Upper lobe of left lung (tissue), 6 donors: ENCODE data around the gene PLEKHM2. TPM values are rescaled to one million over a fixed set of nuclear protein-coding genes. Genes with fewer than 3 reads are reported as not detected.

Experiments
- ATAC-seq, 2 donors: fragments of 200-7000 bp; cut with Tn5 transposase; one replicate each; pipeline ENCODE4 v1.9.1; 2022; ENCODE audit warnings: mild to moderate bottlenecking in 2 of 2, moderate library complexity in 2 of 2; ENCODE audit not compliant: low FRiP score in 2 of 2
- DNase-seq, 2 donors: peaks; one replicate each; pipeline ENCODE4 v3.0.0-alpha.2; 2019 to 2020
- H3K27ac ChIP-seq, 4 donors: fragments of 200-600 bp; sonication (generic); one replicate each; pipeline ENCODE4 v1.5.1; 2016 to 2019
- H3K27me3 ChIP-seq, 4 donors: fragments of 200-600 bp; sonication (generic); one replicate each; pipeline ENCODE4 v1.5.1; 2017 to 2019
- H3K36me3 ChIP-seq, 4 donors: fragments of 200-600 bp; sonication (generic); one replicate each; pipeline ENCODE4 v1.5.1; 2016 to 2019
- H3K4me1 ChIP-seq, 4 donors: fragments of 200-600 bp; sonication (generic); one replicate each; pipeline ENCODE4 v1.5.1; 2018 to 2019
- H3K4me3 ChIP-seq, 4 donors: fragments of 200-600 bp; sonication (generic); one replicate each; pipeline ENCODE4 v1.5.1; 2017 to 2019; ENCODE audit warnings: mild to moderate bottlenecking in 2 of 4, moderate library complexity in 1 of 4
- H3K9me3 ChIP-seq, 4 donors: fragments of 200-600 bp; sonication (generic); one replicate each; pipeline ENCODE4 v1.5.1; 2018 to 2019
- CTCF ChIP-seq, 6 experiments: fragments of 450-650 bp in 4 of 6; fragments of 200-600 bp in 2 of 6; sonication (generic) in 2 of 6; IDR thresholded peaks; one replicate each; pipeline ENCODE4 v1.5.1; 2016 to 2019; ENCODE audit warnings: antibody characterized with exemption in 6 of 6
- EP300 ChIP-seq, 4 donors: sonication (generic); formaldehyde crosslinking; IDR thresholded peaks; one replicate each; pipeline ENCODE4 v1.5.1; 2017; ENCODE audit warnings: antibody characterized with exemption in 4 of 4, control low read depth in 2 of 4
- POLR2A ChIP-seq, 4 donors: fragments of 450-650 bp; IDR thresholded peaks; one replicate each; pipeline ENCODE4 v1.5.1; 2016 to 2017; ENCODE audit warnings: antibody characterized with exemption in 4 of 4, mild to moderate bottlenecking in 2 of 4
- POLR2AphosphoS5 ChIP-seq, 2 donors: sonication (generic); formaldehyde crosslinking; IDR thresholded peaks; one replicate each; pipeline ENCODE4 v1.5.1; 2017; ENCODE audit warnings: antibody characterized with exemption in 2 of 2
- WGBS, 2 donors: methylation state at CpG; one replicate each; pipeline ENCODE4 v1.1.5; 2017 to 2018; 5-methylcytosine and 5-hydroxymethylcytosine counted together
- small RNA-seq, 4 donors: library from RNA; depleted of rRNA; stranded (forward); fragments of <200 nt; gene quantifications; one replicate each; pipeline ENCODE3, GENCODE V24; 2016
- total RNA-seq, 6 donors: library from RNA; depleted of rRNA in 4 of 6; stranded (reverse); fragments of >200 nt in 4 of 6; gene quantifications; one replicate each; pipeline versions ENCODE4 v1.1.0 to v1.2.1, GENCODE V29; 2016 to 2021
- donor health status: DM: no; HTN: no; CAD: no; lungs with moderate emphysema.
- donor health status: DM: no; HTN: yes; CAD: no; lungs with severe emphysema.

The PLEKHM2 gene
- total RNA-seq, 6 donors from 2014 or later = 50.3 to 120 (median 83.3) TPM

- 67 to 73% methylated on average over 4 to 6 of the region's 6 CpGs for WGBS, 2 donors
- Histone ChIP-seq H3K4me3 (no peak overlapping the region), H3K27me3 (no peaks in the 10 kb centered on the region), H3K36me3 (peaks cover 0 to 36% (median 7%) of the 10 kb centered on the region in 4 donors), H3K9me3 (no peaks in the 10 kb centered on the region), H3K27ac (no peak overlapping the region), H3K4me1 (no peaks in the 10 kb centered on the region)
- no peak for TF ChIP-seq POLR2AphosphoS5 (IDR thresholded peaks at IDR 0.05)
- no peak for TF ChIP-seq EP300 (IDR thresholded peaks at IDR 0.05)
- no peak for TF ChIP-seq CTCF (IDR thresholded peaks at IDR 0.05)
- TF ChIP-seq POLR2A (IDR thresholded peaks at IDR 0.05) = no peak
- ATAC-seq = no peak
- DNase-seq = no peak
These were observed 87.9 kb downstream of the PLEKHM2 start for GRCh38 chr1:15771836-15772515.

- no peak overlapping the region for H3K4me3 ChIP-seq
- no peaks in the 10 kb centered on the region for H3K9me3 ChIP-seq
- no peaks in the 10 kb centered on the region for H3K4me1 ChIP-seq
- H3K27me3 ChIP-seq = no peaks in the 10 kb centered on the region
- DNase-seq = no peak
- no peak overlapping the region for H3K27ac ChIP-seq
- peaks cover 0 to 38% (median 3%) of the 10 kb centered on the region in 4 donors for H3K36me3 ChIP-seq
- no peak for ATAC-seq
- TF ChIP-seq CTCF (IDR thresholded peaks at IDR 0.05) (no peak), POLR2AphosphoS5 (IDR thresholded peaks at IDR 0.05) (no peak), POLR2A (IDR thresholded peaks at IDR 0.05) (no peak), EP300 (IDR thresholded peaks at IDR 0.05) (no peak)
- WGBS, 2 donors = 100% methylated on average over 2 of the region's 2 CpGs
These were observed 91.6 kb downstream of the PLEKHM2 start for GRCh38 chr1:15775706-15776105.

- Histone ChIP-seq H3K9me3 (no peaks in the 10 kb centered on the region), H3K36me3 (peaks cover 0 to 33% (median 3%) of the 10 kb centered on the region in 4 donors), H3K4me1 (no peaks in the 10 kb centered on the region), H3K27me3 (no peaks in the 10 kb centered on the region), H3K27ac (no peak overlapping the region), H3K4me3 (no peak overlapping the region)
- DNase-seq (no peak), ATAC-seq (no peak)
- WGBS, 2 donors = 88 to 95% methylated on average over 7 of the region's 7 CpGs
- TF ChIP-seq POLR2AphosphoS5 (IDR thresholded peaks at IDR 0.05) = no peak
- no peak for TF ChIP-seq POLR2A (IDR thresholded peaks at IDR 0.05)
- no peak for TF ChIP-seq EP300 (IDR thresholded peaks at IDR 0.05)
- TF ChIP-seq CTCF (IDR thresholded peaks at IDR 0.05) = no peak
These were observed 94.0 kb downstream of the PLEKHM2 start for GRCh38 chr1:15777909-15778707.

Small RNAs within 50 kb of the gene (small RNA-seq; reads per million reads assigned to genes)
- 0 reads per million in 4 donors for gene AL121992.2

Other genes with a start within 250 kb of the PLEKHM2 start
- 1 to 10 TPM in 2 of 6 donors, under 1 TPM in 1, not detected in 3; 0.30 to 5.3 (median 2.9) TPM for gene CTRC, start 245.9 kb upstream of the PLEKHM2 start, total RNA-seq
- gene CELA2A, start 227.6 kb upstream of the PLEKHM2 start, total RNA-seq = 1 to 10 TPM in 1 of 6 donors, under 1 TPM in 1, not detected in 4; 0.83 to 2.3 TPM
- 1 to 10 TPM in 2 of 6 donors, under 1 TPM in 1, not detected in 3; 0.91 to 1.8 (median 1.3) TPM for gene CELA2B, start 208.2 kb upstream of the PLEKHM2 start, total RNA-seq
- 10 to 100 TPM; 11.9 to 40.9 (median 15.0) TPM for gene CASP9, start 160.1 kb upstream of the PLEKHM2 start, total RNA-seq
- gene DNAJC16, start 157.5 kb upstream of the PLEKHM2 start, total RNA-seq = 10 to 100 TPM; 12.7 to 23.0 (median 17.1) TPM
- under 1 TPM in 2 of 6 donors, not detected in 4; 0.13 to 0.29 TPM for gene AGMAT, start 99.3 kb upstream of the PLEKHM2 start, total RNA-seq
- gene DDI2, start 66.9 kb upstream of the PLEKHM2 start, total RNA-seq = 100 to 1,000 TPM in 1 of 6 donors, 10 to 100 TPM in 5; 31.4 to 161 (median 46.1) TPM
- gene SLC25A34, start 51.9 kb downstream of the PLEKHM2 start, total RNA-seq = 10 to 100 TPM in 1 of 6 donors, 1 to 10 TPM in 5; 1.5 to 12.1 (median 4.3) TPM
- not detected for gene TMEM82, start 58.2 kb downstream of the PLEKHM2 start, total RNA-seq
- gene FBLIM1, start 74.5 kb downstream of the PLEKHM2 start, total RNA-seq = 10 to 100 TPM; 11.2 to 51.3 (median 35.1) TPM
- gene UQCRHL, start 123.3 kb downstream of the PLEKHM2 start, total RNA-seq = 1 to 10 TPM in 5 of 6 donors, under 1 TPM in 1; 0.57 to 2.1 (median 1.1) TPM
- 10 to 100 TPM; 41.5 to 73.3 (median 51.3) TPM for gene SPEN, start 163.4 kb downstream of the PLEKHM2 start, total RNA-seq